Measurements from ENCODE around the gene PPP2R3A.
"Not testable (repeated sequence)": the region's sequence is repeated elsewhere in the genome, so short reads cannot be mapped to it uniquely, and the experiment has no call there.

The PPP2R3A gene

GRCh38 chr3:136192195-136192594, 226.7 kb downstream of the PPP2R3A start:
- in situ Hi-C loops (cut with HindIII; ENCODE audit: low sequenced_read_pairs) = not testable (repeated sequence)

GRCh38 chr3:136192831-136193230, 227.3 kb downstream of the PPP2R3A start:
- in situ Hi-C loops (cut with HindIII; ENCODE audit: low sequenced_read_pairs) = no loop called here

- in situ Hi-C loops (cut with HindIII; ENCODE audit: low sequenced_read_pairs) = no loop called here
Observed at GRCh38 chr3:136193278-136194054, 227.9 kb downstream of the PPP2R3A start.

- in situ Hi-C loops (cut with HindIII; ENCODE audit: low sequenced_read_pairs) = no loop called here
Observed at GRCh38 chr3:136194409-136195257, 229.1 kb downstream of the PPP2R3A start.

- in situ Hi-C loops (cut with HindIII; ENCODE audit: low sequenced_read_pairs) = no loop called here
Observed at GRCh38 chr3:136195258-136196063, 229.9 kb downstream of the PPP2R3A start.

GRCh38 chr3:136196064-136196400, 230.5 kb downstream of the PPP2R3A start, which contains the start of gene MSL2:
MSL2 (minus strand) TSS chr3:136196335; CDS start chr3:136195113, 1,222 bp downstream.
- in situ Hi-C loops (cut with HindIII; ENCODE audit: low sequenced_read_pairs) = no loop called here

- in situ Hi-C loops (cut with HindIII; ENCODE audit: low sequenced_read_pairs) = no loop called here
Observed at GRCh38 chr3:136196401-136197158, 231.1 kb downstream of the PPP2R3A start.

GRCh38 chr3:136197159-136197793, 231.7 kb downstream of the PPP2R3A start:
- in situ Hi-C loops (cut with HindIII; ENCODE audit: low sequenced_read_pairs) = no loop called here

Data from DLD1 (cell line).